HG02610 (cell line): ENCODE measurements around the gene ATAD5.

ENCODE experiments used
- ATAC-seq: cut with Tn5 transposase; IDR thresholded peaks from one replicate; pipeline ENCODE4 v1.9.1; 2021; ENCODE audit warnings: mild to moderate bottlenecking, moderate library complexity; ENCODE audit not compliant: unreplicated experiment

The ATAD5 gene

GRCh38 chr17:30939051-30939689 lies 107.4 kb downstream of the ATAD5 start:
- ATAC-seq = no peak

- ATAC-seq = no peak
Observed at GRCh38 chr17:30942308-30943079, 110.7 kb downstream of the ATAD5 start.
